NCI-H187 treated with DMSO at 0.1 percent for 48 hours (cell line): ENCODE measurements around the gene KIFC3.
A peak's percentile ranks its signal among the peaks of the same experiment; 100 is the strongest.
"Not testable (repeated sequence)": the region's sequence is repeated elsewhere in the genome, so short reads cannot be mapped to it uniquely, and the experiment has no call there.

Source experiments
- DNase-seq: peaks from one replicate; lab custom pipeline; 2025; lab: John Stamatoyannopoulos, UW

Gene KIFC3

DNA sequence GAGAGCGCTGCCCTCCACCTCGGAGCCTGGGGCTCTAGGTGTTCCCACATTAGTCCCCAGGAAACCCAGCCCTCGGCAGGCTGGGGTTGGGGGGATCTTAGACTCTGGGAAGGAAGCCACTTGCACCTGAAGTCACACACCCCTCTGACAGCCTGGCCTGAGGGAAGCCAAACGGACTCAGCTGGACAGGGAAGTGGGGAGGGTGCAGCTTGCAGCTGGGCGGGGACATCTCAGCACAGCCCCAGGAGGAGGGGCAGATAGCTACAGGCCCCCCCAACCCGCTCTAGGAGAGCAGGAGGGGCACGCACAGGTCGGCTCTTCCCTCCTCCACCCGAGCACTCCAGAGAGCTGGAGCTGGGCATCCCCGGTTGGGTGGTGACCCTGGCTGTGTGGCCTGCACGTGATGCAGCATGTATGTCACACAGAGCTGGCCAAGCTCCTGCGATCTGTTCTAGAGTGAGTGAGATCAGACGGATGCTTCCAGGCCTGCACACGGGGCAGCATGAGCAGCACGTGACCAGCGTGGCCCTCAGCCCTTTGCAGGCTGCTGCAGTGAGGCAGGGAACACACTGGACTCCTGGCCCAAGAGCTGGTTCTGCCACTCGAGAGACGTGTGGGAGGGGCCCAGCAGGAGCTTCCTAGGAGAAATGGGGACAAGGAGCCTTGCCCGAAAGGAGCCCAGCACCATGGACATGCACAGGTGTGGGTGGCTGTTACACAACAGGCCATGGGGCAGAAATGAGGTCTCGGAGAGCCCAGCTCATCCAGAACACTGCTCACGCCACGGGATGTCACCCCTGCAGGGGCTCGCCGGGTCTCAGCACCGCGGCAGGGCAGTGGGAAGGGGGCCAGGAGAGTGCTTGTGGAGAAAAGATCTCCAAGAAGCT lies 15.4 kb downstream of the KIFC3 start:
- DNase-seq = no peak

DNA sequence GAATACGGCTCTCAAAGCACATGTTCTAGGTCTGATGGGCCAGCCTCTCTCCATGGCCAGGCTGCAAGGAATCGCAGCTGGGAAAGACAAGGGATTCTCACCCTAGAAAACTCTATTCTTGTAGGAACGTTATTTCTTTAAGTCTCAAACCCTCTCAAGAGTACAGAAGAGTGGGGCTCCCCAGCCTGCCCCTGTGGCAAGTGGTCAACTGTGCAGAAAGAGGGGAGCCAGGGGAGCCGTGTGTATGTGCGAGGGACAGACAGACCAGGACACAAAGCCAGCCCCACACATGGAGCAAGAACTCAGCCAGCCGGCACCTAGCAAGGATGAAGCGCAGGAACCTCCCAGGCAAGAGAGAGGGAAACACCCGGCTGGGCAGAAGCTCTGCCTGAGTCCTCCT lies 16.4 kb downstream of the KIFC3 start:
- DNase-seq = no peak

DNA sequence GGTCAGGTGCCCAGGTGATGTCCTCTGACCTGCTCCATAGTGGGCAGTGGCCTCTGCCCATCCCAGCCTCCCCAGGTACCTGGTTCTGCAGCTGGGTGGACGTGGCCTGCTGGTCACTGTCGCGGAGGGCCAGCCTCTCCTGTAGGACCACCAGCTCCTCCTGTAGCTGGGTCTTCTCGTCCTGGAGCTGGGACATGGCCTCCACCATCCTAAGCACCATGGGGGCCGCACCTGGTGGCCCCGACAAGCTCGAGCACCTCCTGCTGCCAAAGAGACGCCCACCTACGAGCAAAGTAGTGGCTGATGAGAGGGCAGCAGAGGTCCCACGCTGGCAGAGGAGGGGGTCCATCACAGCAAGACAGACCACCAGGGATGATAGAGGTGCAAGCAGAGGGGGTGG lies 16.9 kb downstream of the KIFC3 start:
- no peak for DNase-seq

DNA sequence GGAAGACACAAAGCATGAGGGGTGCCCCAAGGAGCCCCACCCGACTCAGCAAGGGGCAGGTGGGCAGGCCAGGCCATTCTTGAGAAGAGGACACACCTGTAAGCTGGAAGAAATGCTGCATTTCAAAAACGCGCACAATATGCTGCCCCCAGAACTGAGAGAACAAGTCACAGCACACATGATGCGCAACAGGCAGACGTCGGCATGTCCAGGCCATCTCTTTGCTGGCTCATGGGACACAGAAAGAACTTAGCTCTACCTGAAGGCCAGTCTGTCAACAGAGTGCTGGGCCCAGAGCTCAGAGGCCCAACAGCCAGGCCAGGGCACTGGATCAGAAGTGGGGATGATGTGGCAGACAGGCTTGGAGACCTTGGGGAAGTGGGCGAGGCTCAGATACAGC lies 18.0 kb downstream of the KIFC3 start:
- DNase-seq = no peak

DNA sequence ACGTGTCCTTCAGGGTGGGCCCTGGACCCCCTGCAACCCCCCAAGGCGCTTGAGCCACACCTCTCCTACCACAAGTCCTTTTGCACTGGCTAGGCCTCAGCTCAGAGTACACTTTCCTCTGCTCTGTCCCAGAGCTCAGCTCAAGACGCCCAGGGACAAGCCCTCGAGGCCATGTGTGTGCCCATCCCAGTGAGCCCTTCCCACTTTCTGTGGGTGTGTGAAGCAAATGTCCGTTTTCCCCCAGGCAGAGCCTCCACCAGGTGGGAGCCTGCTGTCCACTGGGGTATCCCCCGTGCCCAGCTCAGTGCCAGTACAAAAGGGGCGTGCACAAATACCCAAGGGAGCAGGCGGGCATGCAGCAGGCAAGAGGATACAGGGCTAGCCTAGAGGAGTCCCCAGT lies 18.4 kb downstream of the KIFC3 start:
- no peak for DNase-seq

GRCh38 chr16:57783116-57783515 lies 19.2 kb downstream of the KIFC3 start:
- no peak for DNase-seq

- DNase-seq = not testable (repeated sequence)
Observed at GRCh38 chr16:57782607-57783055, 19.7 kb downstream of the KIFC3 start.

- DNase-seq = no peak
Observed at GRCh38 chr16:57781741-57782606, 20.3 kb downstream of the KIFC3 start.

- no peak for DNase-seq
Observed at GRCh38 chr16:57781349-57781740, 20.9 kb downstream of the KIFC3 start.

- DNase-seq = not testable (repeated sequence)
Observed at GRCh38 chr16:57779836-57780235, 22.5 kb downstream of the KIFC3 start.

DNA sequence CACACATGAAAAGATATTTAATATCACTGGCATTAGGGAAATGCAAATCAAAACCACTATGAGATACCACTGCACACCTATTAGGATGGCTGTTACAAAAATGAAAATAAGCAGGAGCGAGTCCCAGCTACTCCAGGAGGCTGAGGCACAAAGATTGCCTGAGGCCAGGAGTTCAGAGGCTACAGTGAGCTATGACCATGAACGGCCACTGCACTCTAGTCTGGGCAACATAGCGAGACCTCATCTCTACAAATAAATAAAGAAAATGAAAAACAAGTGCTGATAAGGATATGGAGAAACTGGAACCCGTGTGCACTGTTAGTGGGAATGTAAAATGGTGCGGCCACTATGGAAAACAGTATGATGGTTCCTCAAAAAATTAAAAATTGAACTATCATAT lies 23.6 kb downstream of the KIFC3 start:
- no peak for DNase-seq

- peak; percentile 46 for DNase-seq
Observed at GRCh38 chr16:57775661-57776469, 26.4 kb downstream of the KIFC3 start.

DNA sequence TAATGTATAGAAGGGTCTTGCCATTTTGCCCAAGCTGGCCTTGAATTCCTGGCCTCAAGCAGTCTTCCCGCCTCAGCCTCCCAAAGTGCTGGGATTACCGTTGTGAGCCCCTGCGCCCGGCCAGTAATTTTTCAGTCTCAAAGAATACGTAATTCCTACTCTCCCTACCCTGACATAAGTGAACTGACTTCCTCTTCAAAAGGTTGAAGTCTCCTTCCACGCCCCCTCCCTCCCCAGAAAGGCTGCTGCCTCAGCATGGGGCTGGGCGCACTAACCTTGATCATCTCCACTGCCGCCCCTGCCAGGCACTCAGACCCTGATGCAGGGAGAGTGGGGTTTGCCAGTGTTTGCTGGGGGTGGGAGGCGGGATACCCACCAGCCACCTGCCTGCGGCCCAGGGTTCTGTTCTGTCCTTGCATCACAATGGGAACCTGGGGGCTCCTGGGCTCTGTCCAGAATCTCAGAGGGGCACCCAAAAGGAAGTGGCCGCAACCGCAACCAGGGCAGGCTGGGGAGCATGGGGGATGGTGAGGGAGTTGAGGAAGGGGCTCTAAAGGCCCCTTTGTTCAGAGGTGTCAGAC lies 27.5 kb downstream of the KIFC3 start:
- no peak for DNase-seq

GRCh38 chr16:57773655-57774295 lies 28.5 kb downstream of the KIFC3 start:
- DNase-seq = no peak

- DNase-seq = no peak
Observed at GRCh38 chr16:57773019-57773418, 29.3 kb downstream of the KIFC3 start.

DNA sequence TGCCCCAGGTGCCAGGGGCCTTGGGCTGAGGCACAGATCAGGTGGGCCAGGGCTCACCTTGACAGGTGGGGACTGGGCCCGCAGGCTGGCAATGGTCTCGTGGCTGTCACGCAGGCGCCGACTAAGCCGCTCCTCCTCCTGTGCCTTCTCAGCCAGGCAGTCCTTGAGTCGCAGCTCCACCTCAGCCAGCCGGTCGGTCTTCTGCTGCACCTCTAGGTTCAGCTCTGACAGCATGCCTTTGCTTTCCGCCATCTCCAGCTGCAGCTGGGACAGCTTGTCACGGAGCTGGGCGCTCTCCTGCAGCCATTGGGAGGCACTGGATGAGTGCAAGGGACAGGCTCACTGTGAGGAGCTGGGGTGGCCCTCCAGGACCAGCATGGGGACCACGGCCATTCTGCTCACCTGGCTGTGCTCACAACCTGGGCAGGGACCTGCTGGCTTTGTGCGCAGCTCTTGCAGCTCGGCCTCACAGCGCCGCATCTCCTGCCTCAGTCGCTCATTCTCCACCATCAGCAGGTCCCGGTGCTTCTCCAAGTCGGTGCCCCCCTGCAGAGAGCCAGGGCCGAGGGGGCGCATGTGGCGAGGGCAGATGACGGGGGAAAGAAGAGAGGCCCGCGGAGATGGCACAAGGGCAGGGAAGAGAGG lies 31.0 kb downstream of the KIFC3 start:
- DNase-seq = no peak

GRCh38 chr16:57770361-57770760 lies 31.9 kb downstream of the KIFC3 start:
- DNase-seq = no peak

- no peak for DNase-seq
Observed at GRCh38 chr16:57769541-57770145, 32.6 kb downstream of the KIFC3 start.

- DNase-seq = no peak
Observed at GRCh38 chr16:57766714-57767348, 35.5 kb downstream of the KIFC3 start.
